ENCODE data around the gene KRTAP12-2.
"Not testable (repeated sequence)": the region's sequence is repeated elsewhere in the genome, so short reads cannot be mapped to it uniquely, and the experiment has no call there.

DNA sequence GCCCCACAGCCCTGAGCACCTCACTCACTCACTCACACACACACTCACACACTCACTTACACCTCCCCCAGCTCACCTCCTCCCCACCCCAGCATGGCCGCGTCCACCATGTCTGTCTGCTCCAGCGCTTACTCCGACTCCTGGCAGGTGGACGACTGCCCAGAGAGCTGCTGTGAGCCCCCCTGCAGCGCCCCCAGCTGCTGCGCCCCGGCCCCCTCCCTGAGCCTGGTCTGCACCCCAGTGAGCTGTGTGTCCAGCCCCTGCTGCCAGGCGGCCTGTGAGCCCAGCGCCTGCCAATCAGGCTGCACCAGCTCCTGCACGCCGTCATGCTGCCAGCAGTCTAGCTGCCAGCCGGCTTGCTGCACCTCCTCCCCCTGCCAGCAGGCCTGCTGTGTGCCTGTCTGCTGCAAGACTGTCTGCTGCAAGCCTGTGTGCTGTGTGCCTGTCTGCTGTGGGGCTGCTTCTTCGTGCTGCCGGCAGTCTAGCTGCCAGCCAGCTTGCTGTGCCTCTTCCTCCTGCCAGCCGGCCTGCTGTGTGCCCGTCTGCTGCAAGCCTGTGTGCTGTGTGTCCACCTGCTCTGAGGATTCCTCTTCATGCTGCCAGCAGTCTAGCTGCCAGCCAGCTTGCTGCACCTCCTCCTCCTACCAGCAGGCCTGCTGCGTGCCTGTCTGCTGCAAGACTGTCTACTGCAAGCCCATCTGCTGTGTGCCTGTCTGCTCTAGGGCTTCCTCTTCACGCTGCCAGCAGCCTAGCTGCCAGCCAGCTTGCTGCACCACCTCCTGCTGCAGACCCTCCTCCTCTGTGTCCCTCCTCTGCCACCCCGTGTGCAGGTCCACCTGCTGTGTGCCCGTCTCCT is 20.1 kb downstream of the KRTAP12-2 start, which contains the start of gene KRTAP10-11:
- TF ChIP-seq CTCF (conservative IDR thresholded peaks at IDR 0.05; ENCODE audit: low read depth, low read length); EZH2 (IDR thresholded peaks at IDR 0.05; ENCODE audit: borderline replicate concordance, low read depth, low read length, poor library complexity, severe bottlenecking): not testable (repeated sequence)

All from A673 (cell line).